DMS114 treated with DMSO at 0.1 percent for 48 hours (cell line): ENCODE data around the gene GOLGA7B.

Experiments
- DNase-seq: peaks from one replicate; lab custom pipeline; 2025; ENCODE audit not compliant: unreplicated experiment; lab: John Stamatoyannopoulos, UW

Gene GOLGA7B

DNA sequence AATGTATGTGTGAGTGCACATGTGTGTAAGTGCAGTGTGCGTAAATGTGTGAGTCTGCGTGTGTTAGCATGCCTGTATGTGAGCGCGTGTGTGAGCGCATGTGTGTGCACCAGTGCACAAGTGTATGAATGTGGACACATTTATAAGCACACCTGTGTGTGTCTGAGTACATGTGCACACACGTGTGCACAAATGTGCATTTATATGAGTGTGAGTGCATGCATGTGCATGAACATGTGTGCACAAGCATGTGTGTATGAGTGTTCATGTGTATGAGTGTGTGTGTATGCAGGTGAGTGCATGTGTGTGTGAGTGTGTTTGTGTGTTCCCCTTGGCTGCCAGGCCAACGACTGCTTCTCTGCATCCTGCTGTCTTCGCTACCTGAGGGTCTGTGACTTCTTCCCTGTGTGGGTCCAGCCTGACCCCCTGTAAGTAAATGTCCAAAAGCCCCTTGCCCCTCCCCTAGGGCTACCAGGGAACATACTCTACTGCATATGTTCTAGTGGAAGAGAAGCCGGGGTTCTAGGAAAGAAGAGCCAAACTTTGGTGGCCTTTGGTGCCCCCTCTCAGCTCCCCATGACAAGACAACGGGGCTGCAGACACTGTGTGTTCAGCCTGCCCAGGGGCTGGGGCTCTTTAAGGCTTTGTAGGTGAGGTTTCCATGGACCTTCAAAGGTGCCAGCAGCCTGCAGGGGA, 17.0 kb downstream of the GOLGA7B start:
- DNase-seq: no peak

DNA sequence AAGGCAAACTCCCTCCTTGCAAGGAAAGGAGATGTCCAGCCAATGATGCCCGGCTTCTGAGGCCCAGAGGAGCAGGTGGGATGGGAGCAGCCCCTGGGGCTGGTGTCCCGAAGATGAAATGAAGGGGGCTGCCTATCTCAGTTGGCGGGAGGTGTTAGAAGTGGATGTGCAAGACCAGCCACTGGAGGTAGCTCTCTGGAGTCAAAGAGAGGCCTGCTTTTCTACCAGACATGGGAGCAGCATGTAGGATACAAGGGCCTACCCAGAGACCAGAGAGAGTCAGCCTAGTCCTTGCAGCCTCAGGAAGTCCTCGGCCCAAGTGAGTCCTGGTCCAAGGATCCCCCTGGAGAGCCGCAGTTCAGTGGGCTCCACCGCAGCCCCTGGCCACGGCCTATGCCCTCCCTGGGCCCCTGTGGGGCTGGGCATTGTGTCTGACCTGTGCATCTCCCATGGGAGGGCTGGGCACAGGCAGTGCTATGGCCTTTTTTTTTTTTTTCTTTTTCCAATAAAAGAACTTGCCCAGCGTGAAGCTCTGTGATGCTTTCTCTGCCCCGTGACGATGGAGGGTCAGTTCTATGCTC, 17.7 kb downstream of the GOLGA7B start:
- DNase-seq: no peak

DNA sequence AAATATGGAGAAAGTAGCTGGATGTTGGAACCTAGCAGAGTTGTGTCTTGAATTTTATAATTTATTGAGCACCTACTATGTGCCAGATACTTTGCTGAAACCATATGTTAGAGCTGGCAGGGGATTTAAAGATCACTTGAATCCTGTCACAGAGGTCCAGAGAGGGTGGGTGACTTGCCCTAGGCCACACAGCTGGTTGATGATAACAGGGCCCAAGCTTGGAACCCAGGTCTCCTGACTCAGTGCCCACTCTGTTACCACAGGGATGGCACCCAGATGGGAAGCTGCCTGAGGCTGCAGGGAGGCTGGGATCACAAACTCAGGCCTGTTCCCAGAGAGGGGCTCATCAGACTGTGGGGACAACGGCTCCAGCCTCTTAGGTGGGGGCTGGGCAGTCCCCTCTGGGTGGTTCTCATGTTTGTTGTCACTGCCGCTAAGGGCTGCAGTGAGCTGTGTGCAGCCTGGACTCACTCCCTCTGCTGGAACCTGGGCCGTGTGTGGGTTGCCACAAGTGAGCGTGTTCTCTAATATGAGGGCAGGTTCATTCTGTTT, 18.6 kb downstream of the GOLGA7B start:
- DNase-seq: no peak

DNA sequence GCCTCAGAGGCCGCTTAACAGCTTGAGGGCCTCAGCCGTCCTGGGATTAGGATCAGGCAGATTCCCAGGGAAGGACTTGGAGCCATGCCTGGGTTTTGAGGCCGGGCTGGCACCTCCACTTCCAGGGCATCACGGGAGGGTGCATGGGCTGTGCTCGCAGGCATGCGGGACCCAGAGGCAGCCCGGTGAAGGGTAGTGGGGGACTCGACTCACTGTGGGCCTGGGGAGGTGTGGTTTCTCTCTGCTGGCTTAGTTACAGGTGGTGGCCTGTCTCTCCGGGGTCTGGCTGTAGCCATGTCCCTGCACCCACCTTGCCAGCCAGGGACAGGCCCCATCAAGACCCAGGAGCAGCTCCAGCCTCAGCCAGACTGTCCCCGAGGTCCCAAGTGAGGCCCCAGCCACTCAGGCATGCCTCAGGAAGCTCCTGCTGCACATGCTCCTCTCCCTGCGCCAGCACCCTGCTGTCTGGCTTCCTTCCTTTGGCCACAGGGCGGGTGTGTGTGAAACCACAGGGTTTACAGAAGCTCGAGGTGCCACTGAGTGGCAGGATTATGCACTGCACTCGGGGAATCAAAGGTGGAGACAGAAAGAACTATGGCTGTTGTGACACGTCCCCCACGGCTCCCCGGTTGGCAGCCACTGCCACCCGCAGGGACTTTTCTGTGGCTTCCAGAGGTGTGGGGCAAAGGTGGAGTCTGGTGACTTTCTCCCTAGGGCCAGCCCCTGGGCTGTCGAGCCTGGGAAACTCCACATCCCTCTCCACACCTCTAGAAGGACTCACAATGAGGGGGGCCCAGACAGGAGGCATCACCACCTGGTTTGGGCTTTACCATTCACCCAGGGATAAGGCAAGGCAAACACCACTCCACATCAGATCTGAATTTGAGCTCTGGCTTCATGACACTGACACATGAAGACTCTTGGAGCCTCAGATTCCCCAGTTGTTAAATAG, 19.7 kb downstream of the GOLGA7B start:
- DNase-seq: peak; percentile 88

DNA sequence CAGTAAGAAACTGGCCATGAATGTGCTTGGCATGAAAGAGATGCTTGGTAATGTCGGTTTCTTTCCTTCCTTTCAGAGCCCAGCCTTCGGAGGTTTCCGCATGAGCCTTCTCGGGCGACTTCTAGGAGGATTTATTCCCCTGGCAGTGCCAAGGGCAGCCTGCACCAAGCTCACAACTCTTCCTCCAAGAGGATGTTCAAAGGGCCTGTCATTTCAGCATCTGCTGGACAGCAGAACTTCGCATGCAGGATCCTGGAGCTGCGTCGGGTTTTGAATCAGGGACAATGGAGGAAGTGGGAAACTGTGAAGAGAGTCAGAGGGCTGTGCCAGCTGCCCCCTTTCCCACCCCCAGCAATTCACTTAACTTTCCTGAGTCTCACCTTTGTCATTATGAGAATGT, 21.3 kb downstream of the GOLGA7B start:
- no peak for DNase-seq

DNA sequence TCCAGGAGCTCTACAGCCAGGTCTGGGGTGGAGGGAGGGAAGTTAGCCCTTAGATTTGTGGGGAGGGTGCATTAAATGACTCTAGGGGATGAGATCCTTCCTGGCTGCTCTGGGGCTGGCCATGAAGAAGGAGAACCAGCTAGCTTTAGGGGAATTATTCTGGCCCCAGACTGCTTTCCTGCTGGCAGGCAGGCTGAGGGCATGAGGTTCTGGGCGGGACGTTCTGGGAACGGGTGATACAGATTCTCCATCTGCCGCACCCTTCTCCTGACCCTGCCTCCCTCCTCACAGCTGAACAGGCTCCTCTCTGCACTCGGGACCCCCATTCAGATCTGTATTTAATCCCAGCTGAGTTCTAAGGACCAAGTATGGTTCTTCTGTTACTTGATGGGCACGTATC, 23.9 kb downstream of the GOLGA7B start:
- no peak for DNase-seq

DNA sequence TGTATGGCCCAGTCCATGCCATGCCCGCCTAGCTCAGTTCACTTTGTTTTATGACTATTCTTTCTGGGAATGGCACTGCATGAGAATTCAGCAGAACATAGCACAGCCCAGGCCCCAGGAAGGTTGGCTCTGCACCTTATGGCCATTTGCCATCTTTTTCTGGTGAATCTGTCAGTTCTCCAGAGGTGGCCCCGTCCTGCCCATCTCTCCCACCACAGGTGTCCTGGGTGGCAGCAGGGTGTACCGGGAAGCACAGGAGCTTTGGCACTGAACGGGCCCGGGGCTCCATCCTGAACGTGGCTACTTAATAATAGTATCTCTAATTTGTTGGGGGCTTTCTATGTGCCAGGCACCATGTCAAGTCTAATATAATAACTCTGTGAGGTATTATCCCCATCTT, 24.7 kb downstream of the GOLGA7B start:
- DNase-seq: no peak

DNA sequence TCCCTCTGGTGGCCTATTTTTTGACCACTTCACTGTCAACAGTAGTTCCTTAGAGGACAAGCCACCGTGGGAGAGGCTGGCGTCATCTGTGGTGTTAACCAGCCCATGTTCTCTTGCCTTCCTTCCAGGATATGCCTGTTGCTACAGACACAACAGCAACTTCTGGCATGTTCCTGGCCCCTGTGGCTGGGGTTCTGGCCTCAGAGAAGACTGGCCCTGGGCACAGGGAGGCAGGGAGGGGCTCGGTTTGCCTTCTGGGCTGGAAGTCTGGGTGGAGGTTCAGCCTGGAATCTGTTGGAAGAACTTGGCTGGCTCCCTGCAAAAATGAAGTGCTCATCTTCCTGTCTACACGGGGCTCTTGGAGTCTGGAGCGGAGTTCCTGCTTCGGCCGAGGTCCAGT, 25.7 kb downstream of the GOLGA7B start:
- DNase-seq: no peak

DNA sequence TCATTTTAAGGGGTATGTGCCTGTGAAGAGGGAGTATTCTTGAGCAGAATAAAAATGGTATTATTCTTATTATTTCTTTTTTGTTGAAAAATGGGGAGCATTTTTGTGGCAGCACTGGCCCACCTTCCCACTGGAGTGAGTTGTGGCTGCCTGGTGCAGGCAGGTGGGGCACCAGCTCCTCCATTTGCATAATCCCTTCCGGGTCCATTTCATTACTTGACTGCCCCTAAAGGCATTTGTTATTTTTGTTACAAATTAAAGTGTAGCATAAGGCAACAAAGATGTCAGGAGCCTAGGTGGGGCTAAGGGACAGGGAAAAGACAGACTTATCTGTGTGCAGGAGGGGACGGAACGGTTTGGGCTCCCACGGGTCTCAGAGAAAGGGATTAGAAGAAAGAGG, 26.8 kb downstream of the GOLGA7B start:
- no peak for DNase-seq

DNA sequence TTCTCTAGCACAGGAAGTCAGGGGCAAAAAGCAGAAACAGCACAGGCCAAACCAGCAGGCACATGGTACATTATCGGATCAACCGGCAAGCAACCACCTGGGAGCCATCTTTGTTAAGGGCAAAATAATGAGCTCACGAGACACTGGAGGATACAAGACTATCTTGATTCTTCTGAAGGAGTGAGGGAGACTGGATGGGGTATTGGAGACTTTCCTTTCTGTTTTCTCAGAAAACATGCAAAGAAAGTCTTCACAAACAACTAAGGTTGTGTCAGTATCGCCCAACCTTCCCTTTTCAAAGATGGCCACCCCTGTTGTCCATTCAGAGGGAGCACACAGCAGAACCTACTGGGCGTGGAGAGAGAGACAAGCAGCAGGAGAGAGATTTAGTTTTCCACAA, 29.6 kb downstream of the GOLGA7B start:
- no peak for DNase-seq

DNA sequence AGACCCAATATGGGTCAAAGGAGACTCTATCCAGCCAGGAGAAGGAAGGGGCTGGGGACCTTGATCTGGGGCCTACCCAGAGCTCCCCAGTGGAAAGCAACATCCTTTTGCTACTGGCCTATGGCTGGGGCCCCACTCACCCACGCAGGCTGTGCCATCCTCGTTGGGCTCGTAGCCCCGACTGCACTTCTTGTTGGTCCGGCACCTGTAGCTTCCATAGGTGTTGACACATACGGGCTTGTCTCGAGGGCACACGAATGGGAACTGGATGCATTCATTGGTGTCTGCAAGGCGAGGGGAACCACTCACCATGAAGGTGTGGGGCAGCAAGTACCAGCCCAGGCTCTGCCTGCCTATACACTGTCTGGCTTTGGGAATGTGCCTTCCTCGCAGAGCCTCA, 30.5 kb downstream of the GOLGA7B start:
- DNase-seq: no peak

DNA sequence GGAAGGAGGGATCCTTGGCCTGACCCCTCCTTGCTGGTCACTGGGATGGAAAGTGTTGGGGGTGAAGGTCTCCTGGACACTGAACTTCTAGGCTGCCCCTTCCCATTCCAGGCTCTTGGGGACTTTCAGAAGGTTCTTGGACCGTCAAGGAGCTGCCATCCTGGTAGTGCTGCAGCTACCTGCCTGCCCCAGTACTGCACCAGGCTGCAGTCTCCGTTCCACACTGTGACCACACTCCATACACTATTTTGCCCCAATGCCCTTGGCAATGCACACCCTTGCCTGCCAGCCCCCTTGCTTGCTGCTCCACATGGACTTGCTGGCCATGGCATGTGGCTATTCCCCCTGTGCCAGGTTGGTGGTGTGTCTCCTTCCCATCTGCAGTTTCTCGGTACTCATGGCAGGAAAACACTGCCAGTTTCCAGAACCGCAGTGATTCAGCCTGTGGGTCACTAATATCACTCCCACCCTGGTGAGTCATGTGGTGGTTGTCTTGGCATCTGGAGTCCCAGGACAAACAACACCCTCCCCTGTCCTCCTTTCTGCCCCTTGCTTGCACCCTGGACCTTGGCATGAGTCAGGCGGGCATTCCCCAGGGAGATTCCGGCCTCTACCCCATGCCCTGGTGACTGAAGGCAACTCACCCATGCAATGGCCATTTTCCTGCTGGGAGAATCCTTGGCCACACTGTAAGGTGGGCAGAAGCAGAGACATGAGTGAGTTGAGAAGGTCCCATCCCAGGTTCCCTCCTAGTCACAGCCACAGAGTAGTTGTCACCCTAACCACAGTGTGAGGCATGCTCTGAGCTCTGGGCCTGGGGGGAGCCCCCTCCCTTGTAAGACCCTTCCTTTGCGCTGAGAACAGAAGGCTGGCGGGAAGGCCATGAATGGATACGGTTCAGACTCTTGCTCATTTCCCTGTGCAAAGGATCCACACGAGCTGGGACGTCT, 32.8 kb downstream of the GOLGA7B start:
- DNase-seq: no peak

DNA sequence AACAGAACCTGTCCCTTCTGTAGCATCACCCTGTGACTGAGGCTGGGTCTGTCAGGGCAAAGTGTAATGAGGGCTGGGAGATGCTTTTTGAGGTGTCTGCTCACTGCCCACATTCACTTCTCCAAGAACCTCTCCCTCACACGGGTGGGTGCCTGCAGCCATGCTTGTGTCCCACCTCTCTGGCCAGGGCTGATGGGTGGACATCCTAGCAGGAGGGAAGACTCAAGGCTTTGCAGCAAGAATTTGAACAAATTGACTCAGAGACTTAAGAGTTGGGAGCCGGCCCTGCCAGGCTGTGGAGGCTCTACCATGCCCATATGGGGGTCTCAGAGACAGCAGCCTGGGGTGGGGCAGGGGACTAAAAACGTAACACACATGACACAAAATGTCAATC, 33.4 kb downstream of the GOLGA7B start:
- no peak for DNase-seq

DNA sequence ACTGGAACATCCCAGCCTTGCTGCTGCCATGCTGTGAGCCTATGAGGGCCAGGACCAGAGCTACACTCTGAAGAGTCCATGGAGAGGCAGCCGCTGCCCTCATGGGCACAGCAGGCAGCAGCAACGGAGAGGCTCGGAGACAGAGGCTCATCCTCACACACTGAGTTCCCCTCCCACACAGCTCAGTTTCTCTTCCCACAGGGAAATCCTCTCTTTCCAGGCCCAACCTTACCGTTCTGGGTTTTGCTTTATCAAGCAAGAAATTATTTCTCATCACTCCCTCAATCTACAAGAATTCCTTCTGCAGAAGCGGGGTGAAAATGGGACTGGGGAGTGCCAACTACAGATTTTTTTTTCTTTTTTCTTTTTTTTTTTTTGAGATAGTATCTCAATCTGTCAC, 36.6 kb downstream of the GOLGA7B start:
- no peak for DNase-seq

DNA sequence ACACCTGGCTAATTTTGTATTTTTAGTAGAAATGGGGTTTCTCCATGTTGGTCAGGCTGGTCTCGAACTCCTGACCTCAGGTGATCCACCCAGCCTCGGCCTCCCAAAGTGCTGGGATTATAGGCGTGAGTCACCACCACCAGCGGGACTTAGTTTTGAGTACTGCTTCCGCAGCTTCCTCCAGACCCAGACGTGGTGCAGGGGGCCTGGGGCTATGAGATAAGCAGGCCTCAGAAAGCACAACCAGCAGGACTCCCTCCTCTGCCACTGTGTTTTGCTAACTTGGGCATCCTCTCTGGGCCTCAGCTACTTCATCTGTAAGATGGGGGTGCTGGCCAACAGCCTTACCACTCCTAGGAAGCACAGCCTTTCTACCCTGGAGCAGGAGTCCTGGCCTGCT, 37.8 kb downstream of the GOLGA7B start:
- DNase-seq: no peak

DNA sequence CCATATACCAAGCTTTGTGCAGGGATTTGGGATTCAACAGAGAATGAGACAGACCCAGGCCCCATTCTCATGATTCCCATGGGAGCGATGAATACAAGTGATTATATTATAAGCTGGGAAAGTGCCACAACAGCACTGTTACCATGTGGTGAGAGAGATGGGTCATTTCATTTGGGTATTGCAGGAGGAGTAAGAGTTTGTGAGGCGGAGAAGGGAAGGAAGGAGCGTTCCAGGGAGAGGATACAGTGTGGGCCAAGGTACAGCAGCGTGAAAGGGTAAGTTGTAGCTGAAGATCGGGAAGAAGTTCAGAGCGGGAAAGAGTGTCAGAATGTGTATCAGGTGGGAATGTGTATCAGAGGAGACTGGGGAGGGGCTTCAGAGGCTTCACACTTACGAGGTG, 38.5 kb downstream of the GOLGA7B start:
- no peak for DNase-seq

DNA sequence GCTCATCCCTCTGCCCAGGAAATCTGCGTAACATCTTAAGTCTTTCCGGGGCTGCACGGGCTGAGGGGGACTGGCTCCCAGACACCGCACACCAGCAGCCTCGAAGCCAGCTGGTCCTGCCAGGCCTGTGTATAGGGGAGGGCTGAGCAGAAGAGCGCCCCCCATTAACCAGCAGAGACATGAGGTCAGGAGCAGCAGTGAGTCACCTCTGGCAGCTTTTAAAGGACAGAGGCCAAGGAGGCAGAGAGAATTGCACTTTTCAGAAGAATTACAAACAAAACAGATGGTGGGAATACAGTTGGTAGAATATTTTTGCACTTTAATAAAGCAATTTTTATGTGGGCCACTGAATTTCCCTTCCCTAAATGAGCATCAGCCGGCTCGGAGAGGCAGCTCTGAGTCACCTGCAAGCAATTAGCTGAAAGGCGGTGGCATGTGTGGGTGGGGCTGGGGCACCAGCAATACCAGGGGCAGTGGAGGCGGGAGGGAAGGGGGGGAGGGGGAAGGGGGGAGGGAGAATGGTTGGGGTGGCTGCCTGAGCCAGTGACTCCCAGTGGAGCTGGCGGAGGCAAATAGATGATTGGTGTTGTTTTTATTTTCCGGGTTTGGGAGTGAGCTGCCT, 39.1 kb downstream of the GOLGA7B start:
- no peak for DNase-seq

DNA sequence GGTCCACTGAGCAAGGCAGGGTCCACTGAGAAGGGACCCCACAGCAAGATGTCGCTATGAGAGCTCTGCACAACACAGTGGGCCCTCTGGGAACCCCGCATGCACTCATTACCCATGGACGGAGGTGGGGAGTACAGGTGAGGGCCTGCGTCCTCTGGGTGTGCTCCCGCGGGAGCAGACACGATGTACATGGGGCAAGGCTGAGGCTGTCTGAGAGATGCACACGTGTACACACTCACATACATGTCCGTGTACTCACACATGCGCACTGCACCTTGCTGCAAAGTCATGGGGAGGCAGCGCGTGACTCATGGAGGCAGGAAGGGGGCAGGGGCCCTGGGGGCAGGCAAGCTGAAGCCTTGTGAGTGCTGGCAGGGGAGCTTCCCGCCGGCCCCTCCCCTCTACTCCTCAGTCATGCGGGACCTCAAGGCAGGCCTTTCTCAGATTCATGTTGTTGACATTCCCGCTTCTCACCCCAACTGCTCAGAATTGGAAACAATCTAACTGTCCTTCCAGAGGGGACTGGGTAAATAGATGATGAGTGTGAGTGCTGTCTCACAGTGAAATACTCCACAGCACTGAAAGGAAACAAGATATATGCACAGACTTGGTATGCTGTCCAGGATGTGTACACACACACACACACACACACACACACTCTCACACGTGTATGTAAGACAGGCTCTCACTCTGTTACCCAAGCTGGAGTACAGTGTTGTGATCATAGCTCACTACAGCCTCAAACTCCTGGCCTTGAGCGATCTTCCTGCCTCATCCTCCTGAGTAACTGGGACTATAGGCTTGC, 40.0 kb downstream of the GOLGA7B start:
- DNase-seq: no peak

DNA sequence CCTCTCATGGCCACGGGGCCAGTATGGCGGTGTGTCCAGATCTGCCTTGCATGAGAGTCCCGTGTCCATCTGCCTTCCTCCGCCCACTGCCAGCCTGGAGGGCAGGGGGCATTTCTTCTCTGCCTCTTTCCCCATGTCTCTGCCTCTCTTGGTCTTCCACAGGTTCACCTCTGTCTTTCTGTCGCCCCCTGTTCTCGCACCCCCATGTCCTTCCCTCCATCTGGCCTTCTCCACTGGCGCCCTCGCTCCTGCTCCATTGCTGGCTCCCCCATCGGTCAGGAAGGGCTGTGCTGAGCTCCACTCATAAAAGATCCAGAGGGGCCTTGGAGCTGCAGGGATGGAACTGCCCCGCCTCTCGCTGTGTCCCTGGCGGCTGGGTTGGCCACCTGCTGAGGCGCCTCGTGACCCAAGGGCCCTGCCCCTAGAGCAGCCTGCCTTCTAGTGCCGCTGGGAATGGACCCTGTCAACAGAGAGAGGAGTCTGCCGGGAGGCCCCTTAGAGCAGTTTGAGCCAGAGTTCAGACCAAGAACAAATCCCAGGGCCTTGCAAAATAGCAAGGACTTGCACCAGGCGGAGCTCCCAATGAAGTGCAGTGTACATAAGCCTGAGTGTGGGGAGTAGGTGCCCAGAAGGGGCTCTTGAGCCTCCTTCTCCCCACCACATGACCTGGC, 42.0 kb downstream of the GOLGA7B start:
- no peak for DNase-seq
